SK-N-SH (cell line): ENCODE measurements around the gene ORC5.

Source experiments
- CTCF ChIP-seq: fragments of 200-600 bp; sonication (generic); IDR thresholded peaks from 2 replicates; pipeline ENCODE4 v1.6.1; 2017; ENCODE audit warnings: antibody characterized with exemption, mild to moderate bottlenecking, moderate library complexity
- FOSL2 ChIP-seq: IDR thresholded peaks from 2 replicates; pipeline ENCODE4 v1.4.0; 2012; ENCODE audit warnings: low read depth, mild to moderate bottlenecking, moderate library complexity, borderline replicate concordance
- JUND ChIP-seq: IDR thresholded peaks from 2 replicates; pipeline ENCODE4 v1.4.0; 2012
- MAX ChIP-seq: IDR thresholded peaks from 2 replicates; pipeline ENCODE4 v1.4.0; 2012; ENCODE audit warnings: low read depth
- NFIC ChIP-seq: IDR thresholded peaks from 2 replicates; pipeline ENCODE4 v1.4.0; 2012; ENCODE audit warnings: borderline replicate concordance
- POLR2AphosphoS5 ChIP-seq: IDR thresholded peaks from 2 replicates; pipeline ENCODE4 v1.6.1; 2012; ENCODE audit warnings: low read depth, low read length
- SIN3A ChIP-seq: IDR thresholded peaks from 2 replicates; pipeline ENCODE4 v1.6.1; 2012; ENCODE audit warnings: low read depth, mild to moderate bottlenecking, low read length, moderate library complexity, borderline replicate concordance
- TAF1 ChIP-seq: IDR thresholded peaks from 2 replicates; pipeline ENCODE4 v1.6.1; 2012; ENCODE audit warnings: low read depth, mild to moderate bottlenecking, low read length, moderate library complexity, borderline replicate concordance

GRCh38 chr7:104098890-104099289, 108.9 kb downstream of the ORC5 start:
- TF ChIP-seq CTCF, result no peak
- TF ChIP-seq TAF1, result no peak
- TF ChIP-seq JUND, result no peak
- TF ChIP-seq FOSL2, result no peak
- TF ChIP-seq MAX, result no peak
- TF ChIP-seq SIN3A, result no peak
- no peak for TF ChIP-seq POLR2AphosphoS5
- TF ChIP-seq NFIC, result no peak
